ENCODE data around the gene NDOR1.

NDOR1 gene

DNA sequence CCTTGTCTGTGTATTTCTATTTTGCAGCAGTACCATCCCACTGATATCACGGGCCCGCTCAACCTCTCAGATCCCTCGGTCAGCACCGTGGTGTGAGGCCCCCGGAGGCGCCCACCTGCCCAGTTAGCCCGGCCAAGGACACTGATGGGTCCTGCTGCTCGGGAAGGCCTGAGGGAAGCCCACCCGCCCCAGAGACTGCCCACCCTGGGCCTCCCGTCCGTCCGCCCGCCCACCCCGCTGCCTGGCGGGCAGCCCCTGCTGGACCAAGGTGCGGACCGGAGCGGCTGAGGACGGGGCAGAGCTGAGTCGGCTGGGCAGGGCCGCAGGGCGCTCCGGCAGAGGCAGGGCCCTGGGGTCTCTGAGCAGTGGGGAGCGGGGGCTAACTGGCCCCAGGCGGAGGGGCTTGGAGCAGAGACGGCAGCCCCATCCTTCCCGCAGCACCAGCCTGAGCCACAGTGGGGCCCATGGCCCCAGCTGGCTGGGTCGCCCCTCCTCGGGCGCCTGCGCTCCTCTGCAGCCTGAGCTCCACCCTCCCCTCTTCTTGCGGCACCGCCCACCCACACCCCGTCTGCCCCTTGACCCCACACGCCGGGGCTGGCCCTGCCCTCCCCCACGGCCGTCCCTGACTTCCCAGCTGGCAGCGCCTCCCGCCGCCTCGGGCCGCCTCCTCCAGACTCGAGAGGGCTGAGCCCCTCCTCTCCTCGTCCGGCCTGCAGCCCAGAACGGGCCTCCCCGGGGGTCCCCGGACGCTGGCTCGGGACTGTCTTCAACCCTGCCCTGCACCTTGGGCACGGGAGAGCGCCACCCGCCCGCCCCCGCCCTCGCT lies 37.5 kb upstream of the NDOR1 start:
- no peak for DNase-seq

DNA sequence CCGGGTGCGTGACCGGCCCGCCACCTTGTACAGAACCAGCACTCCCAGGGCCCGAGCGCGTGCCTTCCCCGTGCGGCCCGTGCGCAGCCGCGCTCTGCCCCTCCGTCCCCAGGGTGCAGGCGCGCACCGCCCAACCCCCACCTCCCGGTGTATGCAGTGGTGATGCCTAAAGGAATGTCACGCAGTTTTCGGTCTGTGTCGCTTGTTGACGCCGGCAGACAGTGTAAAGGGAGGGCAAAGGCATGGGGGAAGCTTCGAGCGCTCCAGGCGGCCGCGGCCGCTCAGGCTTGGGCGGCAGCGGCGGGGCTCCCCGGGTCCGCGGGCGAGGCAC lies 37.0 kb upstream of the NDOR1 start:
- no peak for DNase-seq

DNA sequence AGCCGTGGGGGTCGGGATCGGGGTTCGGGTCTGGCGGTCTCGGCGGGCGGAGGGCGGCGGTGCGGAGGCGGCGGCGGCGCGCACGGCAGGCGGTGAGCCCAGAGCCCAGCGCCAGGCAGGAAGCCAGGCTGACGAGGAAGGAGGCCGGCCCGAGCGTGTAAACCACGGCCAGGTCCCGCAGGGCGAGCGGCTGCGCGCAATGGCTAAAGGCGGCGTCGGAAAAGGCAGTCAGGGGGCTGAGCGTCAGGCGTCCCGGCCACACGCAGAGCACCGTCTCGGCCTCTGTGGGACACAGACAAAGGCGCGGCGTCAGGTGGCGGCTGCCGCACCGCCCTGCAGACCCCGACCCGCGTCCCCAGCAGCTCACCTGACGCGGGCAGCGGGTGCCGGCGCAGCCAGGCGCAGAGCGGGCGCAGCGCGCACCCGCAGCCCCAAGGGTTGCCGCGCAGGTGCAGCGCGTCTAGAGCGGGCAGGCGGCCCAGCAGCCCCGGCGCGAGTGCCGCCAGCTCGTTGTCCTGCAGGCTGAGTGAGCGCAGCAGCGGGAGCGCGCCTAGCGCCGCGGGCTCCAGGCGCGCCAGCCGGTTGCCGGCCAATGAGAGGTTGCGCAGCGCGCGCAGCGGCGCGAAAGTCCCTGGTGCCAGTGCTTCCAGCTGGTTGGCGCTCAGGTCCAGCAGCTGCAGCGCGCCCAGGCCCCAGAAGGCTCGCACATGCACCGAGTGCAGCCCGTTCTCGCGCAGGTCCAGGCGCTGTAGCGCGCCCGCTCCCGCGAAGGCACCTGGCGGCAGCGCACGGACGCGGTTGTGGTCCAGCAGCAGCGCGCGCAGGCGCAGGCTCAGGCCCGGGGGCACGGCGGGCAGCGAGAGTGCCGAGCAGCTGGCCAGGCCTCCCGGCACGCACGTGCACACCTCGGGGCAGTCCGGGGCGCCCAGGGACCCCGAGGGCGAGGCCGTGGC lies 36.3 kb upstream of the NDOR1 start:
- DNase-seq = no peak

DNA sequence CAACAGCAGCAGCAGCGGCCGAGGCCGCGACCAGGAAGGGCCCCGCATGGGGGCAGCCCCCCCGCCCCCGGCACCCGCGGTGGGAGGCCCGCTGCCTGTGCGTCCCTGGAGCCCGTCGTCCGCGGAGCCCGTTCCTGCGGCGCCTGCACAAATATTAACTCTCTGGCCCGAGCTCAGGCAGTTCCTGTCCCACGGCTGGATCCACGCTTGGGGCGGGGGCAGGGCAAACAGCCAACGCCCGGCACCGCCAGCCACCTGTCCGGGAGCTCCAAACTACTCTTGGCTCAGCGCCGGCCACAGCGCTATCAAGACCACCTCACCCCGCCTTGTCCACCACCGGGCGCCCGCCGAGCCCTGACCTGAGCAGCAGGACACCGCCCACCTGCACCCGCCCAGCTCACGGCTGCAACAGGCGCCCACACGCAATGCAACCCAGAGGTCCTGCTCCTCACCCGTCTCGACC lies 35.6 kb upstream of the NDOR1 start, which contains the start of gene LRRC26:
Gene LRRC26, minus strand, starts transcription at position 156 of the 463 bp plus-strand sequence. Its CDS starts 108 bp downstream, at position 48.
- DNase-seq = no peak

DNA sequence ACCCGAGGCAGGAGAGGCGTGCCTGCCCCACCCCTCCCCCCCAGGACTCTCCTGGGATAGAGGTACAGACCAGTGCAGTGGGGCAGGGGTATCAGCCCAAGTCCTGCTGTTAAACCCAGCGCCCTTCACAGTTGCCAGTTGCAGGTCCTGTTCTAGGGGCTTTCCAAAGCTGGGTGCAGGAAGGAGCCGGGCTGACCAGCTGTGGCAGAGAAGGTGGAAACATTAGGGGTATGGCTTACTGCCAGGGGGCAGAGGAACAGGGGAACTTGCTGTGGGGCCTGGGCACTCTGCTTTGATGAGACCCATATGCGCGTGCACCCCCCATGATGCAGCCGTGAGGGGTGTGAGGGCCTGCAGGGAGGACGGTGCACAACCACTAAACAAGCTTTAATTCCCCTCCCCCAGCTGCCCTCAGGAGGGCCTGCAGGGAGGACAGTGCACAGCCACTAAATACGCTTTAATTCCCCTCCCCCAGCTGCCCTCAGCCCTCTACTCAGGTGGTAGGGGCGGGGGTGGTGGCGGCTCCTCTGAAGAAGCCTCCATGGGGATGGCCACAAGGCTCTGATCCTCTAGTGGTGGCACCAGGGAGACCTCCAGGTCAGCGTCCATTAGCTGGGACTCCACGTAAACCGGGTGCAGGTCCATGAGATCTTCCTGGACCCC lies 34.9 kb upstream of the NDOR1 start:
- no peak for DNase-seq

DNA sequence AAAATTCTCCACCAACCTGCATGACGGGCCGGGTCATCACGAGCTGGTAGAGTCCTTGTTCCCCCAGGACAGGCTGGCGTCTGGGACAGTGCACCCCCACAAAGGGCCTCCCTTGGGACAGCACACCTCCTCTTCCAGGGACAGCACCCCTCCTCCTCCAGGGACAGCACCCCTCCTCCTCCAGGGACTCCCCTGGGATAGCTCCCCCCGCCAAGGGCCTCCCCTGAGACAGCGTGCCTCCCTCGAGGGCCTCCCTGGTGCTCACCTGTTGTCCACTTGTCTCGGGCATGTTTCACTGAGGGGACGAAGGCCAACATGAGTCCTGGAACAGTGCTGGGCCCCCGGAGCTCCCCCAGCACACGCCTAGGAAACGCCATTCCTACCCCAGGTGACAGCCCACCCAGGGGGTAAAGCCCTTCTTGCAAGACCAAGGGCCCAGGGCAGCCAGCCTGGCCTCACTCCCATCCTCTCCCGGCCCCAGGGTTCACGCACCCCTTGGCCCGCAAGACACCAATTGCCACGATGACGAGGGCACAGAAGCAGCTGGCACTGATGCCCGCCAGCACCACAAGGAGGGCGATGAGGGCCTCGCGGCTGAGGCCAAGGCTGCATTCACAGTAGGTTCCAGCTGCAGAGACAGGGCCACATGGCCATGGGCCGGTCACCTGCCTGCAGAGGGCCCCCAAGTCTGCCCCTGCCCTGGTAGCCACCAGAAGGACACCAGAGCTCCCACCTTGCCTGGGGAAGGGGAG lies 34.2 kb upstream of the NDOR1 start:
- no peak for DNase-seq

DNA sequence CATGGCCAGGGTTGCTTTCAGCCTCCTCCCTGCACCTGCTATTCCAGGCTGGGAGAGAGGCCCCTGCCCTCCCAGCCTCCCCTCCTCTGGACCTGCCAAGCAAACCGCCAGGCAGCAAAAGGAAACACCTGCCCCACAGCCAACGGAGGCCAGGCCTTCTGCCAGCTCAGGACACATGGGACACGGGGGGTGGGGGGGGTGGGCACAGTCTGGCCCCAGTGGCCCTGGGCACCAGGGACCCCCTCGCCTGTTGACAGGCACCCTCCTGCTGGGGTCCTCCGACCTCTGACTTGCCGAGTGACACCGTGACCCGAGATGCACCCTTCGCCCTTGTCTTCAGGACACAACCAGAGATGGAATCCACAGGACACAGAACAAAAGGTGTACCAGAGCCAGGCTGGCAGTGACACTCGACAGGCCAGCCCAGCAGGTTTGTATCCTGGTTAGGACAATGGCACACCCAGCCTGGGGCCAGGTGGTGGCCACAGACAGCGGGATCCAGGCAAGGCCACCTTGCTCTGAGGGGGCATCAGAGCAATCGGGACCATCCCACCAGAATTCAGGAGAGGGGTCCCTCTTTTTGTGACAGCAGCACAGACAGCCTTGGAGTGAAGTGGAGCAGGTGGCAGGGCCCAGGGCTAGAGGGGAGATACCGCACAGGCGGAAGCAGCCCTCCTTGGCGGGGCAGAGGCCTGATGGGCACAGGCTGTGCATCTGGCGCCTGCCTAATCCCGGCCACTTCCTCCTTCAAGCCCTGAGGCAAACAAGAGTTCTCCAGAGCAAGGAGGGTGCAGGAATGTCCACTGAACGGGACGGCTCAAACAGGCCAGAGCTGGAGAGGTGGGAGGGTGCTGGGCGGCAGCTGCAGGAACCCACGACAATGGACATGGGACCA lies 32.4 kb upstream of the NDOR1 start:
- DNase-seq = no peak

DNA sequence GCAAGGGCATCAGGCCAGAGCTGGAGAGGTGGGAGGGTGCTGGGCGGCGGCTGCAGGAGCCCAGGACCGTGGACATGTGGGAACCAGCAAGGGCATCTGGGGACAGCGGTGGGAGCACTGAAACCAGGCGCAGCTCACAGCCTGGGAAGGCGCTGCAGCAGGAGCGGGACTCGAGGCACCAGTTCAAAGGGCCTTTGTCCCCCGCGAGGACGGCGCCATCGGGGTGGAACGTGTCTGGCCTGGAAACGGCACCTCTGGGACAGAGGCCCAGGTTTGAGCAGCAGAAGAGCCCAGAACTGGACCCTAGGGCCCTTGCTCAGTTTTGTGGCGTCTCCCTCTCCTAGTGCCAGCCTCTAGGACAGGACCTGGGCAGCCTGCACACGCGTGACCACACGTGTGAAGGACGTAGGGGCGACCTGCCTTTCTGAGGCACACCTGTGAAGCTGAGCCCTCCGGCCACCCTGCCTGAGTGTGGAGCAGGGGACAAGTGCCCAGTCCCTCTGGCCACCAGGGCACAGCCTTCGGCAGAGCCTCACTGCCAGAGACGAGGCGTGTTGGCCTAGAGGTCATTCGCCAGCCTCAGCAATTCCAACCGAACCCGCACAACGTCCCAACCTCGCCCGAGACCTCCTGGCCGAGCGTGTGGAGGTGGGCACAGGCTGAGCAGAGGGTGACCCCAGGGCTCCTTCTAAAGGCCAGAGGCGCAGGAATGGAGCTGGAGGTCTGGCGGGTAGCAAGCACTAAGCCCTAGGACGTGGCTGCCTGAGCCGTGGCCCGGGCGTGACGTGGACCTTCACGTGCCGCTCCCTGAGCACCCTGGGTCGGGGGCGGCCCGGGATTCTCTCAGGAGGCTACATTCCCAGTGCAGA lies 31.5 kb upstream of the NDOR1 start:
- DNase-seq = no peak

DNA sequence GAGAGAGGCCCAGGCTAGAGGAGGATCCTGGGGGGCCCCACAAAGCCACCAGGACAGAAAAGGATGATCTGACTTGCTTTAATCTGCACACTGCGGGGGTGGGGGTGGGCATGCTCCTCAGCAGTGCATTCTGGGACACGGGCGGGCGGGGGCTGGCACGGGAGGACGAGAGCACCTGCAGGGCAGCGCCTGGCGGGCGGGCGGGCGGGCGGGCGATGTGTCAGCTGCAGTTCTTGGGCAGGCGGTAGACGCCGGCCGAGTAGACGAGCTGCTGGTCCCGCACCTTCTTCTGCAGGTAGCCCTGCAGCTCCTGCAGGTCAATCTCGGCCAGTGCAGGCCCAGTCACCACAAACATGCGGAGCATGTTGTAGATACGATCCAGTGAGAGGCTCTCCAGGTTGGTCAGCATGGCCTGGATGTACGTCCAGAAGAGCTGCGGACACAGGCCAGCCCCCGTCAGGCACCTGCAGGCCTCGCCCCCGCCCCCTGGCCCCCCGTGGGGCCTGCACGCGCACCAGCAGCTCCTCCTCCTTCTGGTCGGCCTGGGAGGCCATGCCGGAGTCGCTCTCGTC lies 30.7 kb upstream of the NDOR1 start:
- peak in 1 of 2 experiments; percentile 15 for DNase-seq

DNA sequence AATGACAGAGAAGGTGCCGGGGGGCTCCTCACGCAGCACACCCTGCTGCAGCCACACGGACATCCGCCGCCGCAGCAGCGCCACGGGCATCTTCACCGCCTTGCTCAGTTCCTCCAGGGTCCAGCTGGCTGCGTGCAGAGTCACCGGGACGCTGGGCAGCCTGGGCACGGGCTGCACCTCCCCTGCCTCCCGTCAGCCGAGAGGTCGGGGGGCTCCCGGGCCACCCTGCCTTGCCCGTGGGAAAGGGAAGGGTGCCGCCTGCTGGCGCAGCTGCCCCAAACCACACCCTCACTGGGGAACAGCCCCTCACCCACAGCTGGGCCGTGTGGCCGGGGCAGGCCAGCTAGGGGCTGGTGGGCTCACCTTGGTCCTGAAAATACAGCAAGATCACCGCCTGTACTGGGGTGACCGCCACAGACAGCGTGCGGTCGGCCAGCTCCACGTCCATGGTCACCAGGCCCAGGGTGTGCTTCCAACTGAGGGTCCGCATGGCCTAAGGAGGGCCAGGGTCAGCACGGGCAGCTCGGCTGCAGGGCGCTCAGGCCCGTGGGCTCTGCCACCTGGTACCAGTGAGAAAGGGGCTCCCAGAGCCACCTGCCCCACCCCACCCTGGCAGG lies 30.0 kb upstream of the NDOR1 start:
- no peak for DNase-seq

DNA sequence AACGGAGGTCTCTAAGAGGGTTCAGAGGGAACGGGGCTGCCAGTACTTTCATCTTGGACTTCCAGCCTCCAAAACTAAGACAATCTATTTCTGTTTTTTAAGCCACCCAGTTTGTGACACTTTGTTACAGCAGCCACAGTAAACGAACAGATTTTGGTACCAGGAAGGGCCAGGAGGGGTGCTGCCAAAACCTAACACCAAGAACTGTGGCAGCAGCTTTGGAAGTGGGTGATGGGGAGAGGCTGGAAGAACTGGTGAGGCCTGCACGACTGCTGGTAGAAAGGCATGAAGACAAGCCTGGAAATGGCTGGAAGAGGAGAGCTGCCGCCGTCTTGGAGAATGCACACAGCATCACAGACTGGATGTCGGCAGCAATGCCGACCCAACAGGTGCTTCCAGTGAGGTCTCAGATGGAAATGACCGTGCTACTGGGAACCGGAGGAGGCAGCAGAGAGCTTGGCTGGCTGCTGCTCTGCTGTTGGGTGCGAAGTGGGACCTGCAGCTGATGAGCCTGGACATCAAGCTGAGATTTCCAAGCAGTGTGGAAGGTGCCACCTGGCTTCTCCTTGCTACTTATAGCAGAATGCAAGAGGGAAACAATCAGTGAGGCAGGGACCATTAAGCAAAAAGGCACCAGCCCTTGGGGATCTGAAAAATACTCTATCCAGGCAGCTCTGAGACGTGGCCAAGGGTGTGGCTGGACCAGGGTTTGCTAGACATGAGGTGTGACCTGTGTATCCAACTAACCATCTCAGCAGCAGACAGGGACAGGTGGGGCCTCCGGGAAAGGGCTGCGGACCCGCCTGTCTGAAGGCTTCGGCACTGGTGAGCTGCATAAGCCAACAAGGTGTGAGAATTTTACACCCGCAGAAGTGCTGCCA lies 29.0 kb upstream of the NDOR1 start:
- DNase-seq = peak in 1 of 2 experiments; percentile 9

DNA sequence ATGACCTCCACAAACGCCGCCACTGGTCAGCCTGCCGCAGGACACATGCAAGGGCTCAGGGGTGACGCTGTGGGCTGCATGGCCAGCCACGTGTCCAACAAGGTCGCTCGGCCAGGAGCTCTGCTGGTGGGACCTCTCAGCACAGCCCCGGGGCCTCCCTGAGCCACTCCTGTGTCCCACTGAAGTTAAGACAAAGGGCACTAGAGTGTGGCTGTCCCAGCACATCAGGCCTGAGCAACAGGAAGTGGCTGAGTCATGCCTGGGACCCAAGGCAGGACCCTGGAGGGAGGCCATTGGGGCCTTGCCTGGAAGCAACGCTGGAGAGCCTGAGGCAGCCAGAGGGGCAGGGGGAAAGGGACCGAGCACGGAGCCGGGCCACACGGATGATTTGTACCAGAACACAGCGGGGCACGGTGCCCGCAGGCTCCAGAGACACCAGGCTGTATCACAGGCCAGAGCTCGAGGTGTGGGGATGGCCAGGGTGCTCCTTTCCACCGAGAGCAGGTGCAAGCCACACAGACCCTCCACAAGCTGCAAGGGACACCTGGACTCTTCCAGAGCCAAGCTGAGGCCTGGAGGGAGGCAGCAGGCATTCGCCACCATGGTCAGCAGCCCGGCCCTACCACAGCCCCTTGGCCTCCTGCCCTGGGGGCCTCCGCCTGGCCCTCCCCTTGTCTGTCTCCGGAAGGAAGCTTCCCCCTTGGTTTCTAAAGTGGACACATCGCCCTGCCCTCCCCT lies 27.1 kb upstream of the NDOR1 start:
- DNase-seq = no peak

DNA sequence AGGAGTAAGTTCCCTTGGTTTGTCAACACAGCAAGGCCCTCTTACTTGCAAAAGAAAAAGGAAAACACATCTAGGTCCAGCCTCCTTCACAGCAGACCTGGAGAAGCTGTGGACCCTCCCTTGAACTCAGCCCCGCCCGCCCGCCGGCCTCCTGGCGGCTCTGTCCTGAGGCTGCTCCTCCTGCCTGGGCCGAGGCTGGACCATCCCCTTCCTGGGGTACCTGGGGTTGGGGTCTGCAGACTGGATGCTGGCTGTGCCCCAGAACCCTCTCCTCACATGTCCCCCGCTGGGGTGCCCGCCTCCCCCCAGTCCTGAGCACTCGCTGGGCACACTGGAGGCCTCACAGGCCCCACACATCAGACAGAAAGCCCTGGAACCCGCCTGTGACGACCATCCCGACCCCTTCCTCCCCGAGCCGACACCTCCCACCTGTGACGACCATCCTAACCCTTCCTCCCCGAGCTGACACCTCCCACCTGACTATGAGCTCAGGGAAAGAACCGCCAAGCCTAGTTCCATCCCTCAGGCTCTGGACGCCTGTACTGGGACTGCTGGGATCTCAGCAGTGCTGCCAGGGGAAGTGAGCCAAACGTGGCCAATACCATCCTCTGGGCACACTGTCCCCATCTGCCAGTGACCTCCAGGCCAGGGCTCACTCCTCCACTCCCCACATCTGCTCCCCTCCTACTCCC lies 26.4 kb upstream of the NDOR1 start:
- no peak for DNase-seq

DNA sequence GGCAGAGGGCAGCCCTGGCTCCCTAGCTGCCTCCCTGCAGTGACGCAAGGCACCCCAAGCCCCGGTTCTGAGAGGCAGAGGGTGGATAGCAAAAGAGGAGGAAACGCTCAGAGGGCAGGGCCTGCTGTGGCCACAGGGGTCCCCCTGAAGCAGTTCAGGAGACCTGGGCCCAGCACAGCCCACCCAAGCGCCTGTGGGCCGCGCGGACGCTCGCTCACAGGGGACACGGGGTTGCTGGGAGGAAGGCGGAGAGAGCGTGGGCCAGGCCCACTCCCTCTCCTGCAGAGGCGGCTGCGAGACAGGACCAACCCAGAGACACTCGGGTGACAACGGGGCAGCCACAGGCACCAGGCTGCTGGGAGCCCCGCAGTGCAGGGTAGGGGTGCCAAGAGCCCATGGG lies 25.7 kb upstream of the NDOR1 start:
- DNase-seq = no peak

DNA sequence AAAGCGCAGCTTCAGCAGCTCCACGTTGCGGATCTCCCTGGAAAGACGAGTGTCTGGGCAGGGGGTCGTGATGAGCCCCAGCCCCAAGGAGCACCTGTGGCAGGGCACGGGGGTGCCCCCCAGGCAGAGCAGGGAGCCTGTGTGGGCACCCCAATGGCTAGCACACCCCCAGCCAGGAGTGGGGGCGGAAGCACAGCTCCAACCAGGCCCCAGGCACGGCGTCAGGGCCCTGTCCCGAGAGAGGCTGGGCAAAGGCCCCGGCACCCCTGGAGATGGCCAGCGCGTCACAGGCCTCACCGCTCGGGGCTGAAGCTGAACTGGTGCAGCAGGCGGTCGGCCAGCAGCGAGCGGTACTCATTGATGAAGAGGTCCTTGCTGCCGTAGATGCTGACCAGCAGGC lies 25.0 kb upstream of the NDOR1 start:
- no peak for DNase-seq

DNA sequence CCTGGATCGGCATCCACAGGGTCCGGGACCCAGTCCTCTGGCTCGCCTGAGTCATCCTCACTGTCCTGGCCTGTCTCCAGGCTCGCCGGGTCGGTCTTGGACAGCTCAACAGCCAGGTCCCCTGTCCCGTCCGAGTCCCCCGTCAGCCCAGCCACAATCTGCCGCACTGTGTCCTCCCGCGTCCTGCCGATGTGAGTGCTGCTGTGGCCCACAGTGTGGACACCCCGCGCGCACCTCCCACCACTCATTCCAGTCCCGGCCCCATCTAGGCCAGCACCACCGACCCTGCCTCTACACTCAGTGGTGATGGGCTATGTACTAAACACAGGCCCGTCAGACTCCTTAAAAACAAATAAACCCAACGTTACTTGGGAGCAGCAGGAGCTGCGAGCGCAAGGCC lies 23.8 kb upstream of the NDOR1 start:
- no peak for DNase-seq

DNA sequence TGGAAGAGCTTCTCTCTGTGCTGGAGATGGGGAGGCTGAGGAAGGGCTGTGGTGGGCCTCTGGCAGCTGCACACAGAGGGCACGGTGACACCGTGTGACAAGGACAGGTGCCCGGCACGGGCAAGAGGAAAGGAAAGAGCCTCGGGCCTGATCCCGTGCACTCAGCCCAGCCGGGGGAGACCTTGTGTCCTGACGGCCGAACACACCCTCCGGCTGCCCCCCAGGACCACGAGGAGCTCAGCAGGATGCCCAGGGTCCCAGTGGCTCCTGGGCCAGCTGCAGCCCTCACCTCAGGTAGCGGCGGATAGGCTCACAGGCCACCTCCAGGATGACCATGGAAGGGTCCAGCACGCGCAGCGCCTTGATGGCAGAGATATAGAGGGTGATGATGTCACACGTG lies 22.7 kb upstream of the NDOR1 start:
- DNase-seq = no peak
